Type B pancreatic cell (in vitro differentiated cells): Measurements from ENCODE around the gene POLR2M. TPM values are rescaled to one million over a fixed set of nuclear protein-coding genes. Genes with fewer than 3 reads are reported as not detected.
A peak's percentile ranks its signal among the peaks of the same experiment; 100 is the strongest.

Experiments
- DNase-seq: peaks from one replicate; pipeline ENCODE4 v3.0.0; 2021; ENCODE audit warnings: mixed read lengths; ENCODE audit not compliant: unreplicated experiment; ENCODE audit errors: extremely low spot score
- H3K27ac Mint-ChIP-seq: 2 replicates; pipeline ENCODE4 v1.8.0; 2021; ENCODE audit warnings: mild to moderate bottlenecking, mixed read lengths
- H3K27me3 Mint-ChIP-seq: 2 replicates; pipeline ENCODE4 v1.8.0; 2021; ENCODE audit warnings: mixed read lengths
- H3K36me3 Mint-ChIP-seq: 2 replicates; pipeline ENCODE4 v1.8.0; 2021; ENCODE audit warnings: mixed read lengths
- H3K4me1 Mint-ChIP-seq: one replicate; pipeline ENCODE4 v1.8.0; 2021; ENCODE audit warnings: mixed read lengths; ENCODE audit not compliant: unreplicated experiment
- H3K4me3 Mint-ChIP-seq: 2 replicates; pipeline ENCODE4 v1.8.0; 2021; ENCODE audit warnings: mild to moderate bottlenecking, mixed read lengths
- H3K9me3 Mint-ChIP-seq: 2 replicates; pipeline ENCODE4 v1.8.0; 2021; ENCODE audit warnings: mixed read lengths
- total RNA-seq: library from RNA; stranded (reverse); gene quantifications from 2 replicates; pipeline ENCODE4 v1.2.1, GENCODE V29; 2021; ENCODE audit warnings: low replicate concordance
- TF ChIP-seq, protein P1 (sequence below): fragments of 200-600 bp; sonication (generic); conservative IDR thresholded peaks from 2 replicates; pipeline ENCODE4 v1.5.0; 2021; ENCODE audit warnings: antibody characterized with exemption, mild to moderate bottlenecking

The POLR2M gene
- total RNA-seq, 1 donor from 2014 or later: 76.4 TPM

GRCh38 chr15:57732526-57733331 lies 26.2 kb downstream of the POLR2M start:
- no peak overlapping the region for H3K27ac Mint-ChIP-seq
- no peaks in the 10 kb centered on the region for H3K27me3 Mint-ChIP-seq
- no peaks in the 10 kb centered on the region for H3K36me3 Mint-ChIP-seq
- no peak for DNase-seq
- TF ChIP-seq, protein P1, sequence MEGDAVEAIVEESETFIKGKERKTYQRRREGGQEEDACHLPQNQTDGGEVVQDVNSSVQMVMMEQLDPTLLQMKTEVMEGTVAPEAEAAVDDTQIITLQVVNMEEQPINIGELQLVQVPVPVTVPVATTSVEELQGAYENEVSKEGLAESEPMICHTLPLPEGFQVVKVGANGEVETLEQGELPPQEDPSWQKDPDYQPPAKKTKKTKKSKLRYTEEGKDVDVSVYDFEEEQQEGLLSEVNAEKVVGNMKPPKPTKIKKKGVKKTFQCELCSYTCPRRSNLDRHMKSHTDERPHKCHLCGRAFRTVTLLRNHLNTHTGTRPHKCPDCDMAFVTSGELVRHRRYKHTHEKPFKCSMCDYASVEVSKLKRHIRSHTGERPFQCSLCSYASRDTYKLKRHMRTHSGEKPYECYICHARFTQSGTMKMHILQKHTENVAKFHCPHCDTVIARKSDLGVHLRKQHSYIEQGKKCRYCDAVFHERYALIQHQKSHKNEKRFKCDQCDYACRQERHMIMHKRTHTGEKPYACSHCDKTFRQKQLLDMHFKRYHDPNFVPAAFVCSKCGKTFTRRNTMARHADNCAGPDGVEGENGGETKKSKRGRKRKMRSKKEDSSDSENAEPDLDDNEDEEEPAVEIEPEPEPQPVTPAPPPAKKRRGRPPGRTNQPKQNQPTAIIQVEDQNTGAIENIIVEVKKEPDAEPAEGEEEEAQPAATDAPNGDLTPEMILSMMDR: peak; percentile 95
- no peak overlapping the region for H3K4me3 Mint-ChIP-seq
- peaks cover 5% of the 10 kb centered on the region for H3K9me3 Mint-ChIP-seq
- H3K4me1 Mint-ChIP-seq: peaks cover 29% of the 10 kb centered on the region

- peaks cover 29% of the 10 kb centered on the region for H3K4me1 Mint-ChIP-seq
Observed at GRCh38 chr15:57734860-57735259, 28.3 kb downstream of the POLR2M start.

GRCh38 chr15:57735431-57735830 lies 28.9 kb downstream of the POLR2M start:
- DNase-seq: no peak
- peaks cover 5% of the 10 kb centered on the region for H3K9me3 Mint-ChIP-seq
- peaks cover 29% of the 10 kb centered on the region for H3K4me1 Mint-ChIP-seq
- H3K4me3 Mint-ChIP-seq: no peak overlapping the region
- H3K27ac Mint-ChIP-seq: no peak overlapping the region
- TF ChIP-seq, protein P1: no peak
- H3K27me3 Mint-ChIP-seq: no peaks in the 10 kb centered on the region
- H3K36me3 Mint-ChIP-seq: no peaks in the 10 kb centered on the region

More at GRCh38 chr15:57734860-57735259, 28.3 kb downstream of the POLR2M start:
- H3K27me3 Mint-ChIP-seq: no peaks in the 10 kb centered on the region
- TF ChIP-seq, protein P1: no peak
- no peaks in the 10 kb centered on the region for H3K36me3 Mint-ChIP-seq
- no peak overlapping the region for H3K27ac Mint-ChIP-seq
- peaks cover 5% of the 10 kb centered on the region for H3K9me3 Mint-ChIP-seq
- DNase-seq: no peak
- peak overlapping the region; percentile 18 for H3K4me3 Mint-ChIP-seq

DNA sequence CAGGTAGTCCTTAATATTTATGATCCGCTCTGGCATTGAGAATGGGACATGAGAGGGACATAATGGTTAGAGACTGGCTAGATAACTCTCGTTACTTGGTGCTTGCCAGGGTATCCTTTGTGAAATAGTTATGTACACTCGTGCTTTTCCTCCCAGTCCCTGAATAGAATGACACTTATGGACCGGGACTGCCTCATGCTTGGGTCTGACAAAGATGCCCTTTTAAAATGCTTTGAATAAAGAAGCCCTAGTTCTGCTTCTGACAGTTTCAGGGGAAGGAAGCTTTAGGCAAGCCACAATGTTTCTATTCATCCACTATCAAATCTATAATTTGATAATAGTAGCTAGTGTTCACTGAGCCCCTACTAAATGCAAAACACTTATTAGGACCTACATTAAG lies 29.4 kb downstream of the POLR2M start:
- H3K9me3 Mint-ChIP-seq: peaks cover 5% of the 10 kb centered on the region
- H3K4me3 Mint-ChIP-seq: no peak overlapping the region
- TF ChIP-seq, protein P1: no peak
- H3K27me3 Mint-ChIP-seq: no peaks in the 10 kb centered on the region
- no peak for DNase-seq
- H3K36me3 Mint-ChIP-seq: no peaks in the 10 kb centered on the region
- peaks cover 29% of the 10 kb centered on the region for H3K4me1 Mint-ChIP-seq
- H3K27ac Mint-ChIP-seq: no peak overlapping the region

- TF ChIP-seq, protein P1: no peak
- no peak for DNase-seq
- no peaks in the 10 kb centered on the region for H3K36me3 Mint-ChIP-seq
- peaks cover 5% of the 10 kb centered on the region for H3K9me3 Mint-ChIP-seq
- H3K27ac Mint-ChIP-seq: no peak overlapping the region
- no peaks in the 10 kb centered on the region for H3K27me3 Mint-ChIP-seq
- H3K4me3 Mint-ChIP-seq: no peak overlapping the region
- peaks cover 25% of the 10 kb centered on the region for H3K4me1 Mint-ChIP-seq
Observed at GRCh38 chr15:57736591-57736990, 30.1 kb downstream of the POLR2M start.
